Measurements from ENCODE around the gene PHACTR2. TPM values are rescaled to one million over a fixed set of nuclear protein-coding genes. Genes with fewer than 3 reads are reported as not detected.

The PHACTR2 gene
- polyA plus RNA-seq, 1 donor: 28.1 TPM

GRCh38 chr6:143762126-143762525 lies 84.4 kb downstream of the PHACTR2 start:
- Histone ChIP-seq H3K36me3 (ENCODE audit: control insufficient read depth, insufficient read depth, low read length) (peaks cover 47% of the 10 kb centered on the region), H3K9me3 (ENCODE audit: control insufficient read depth, low read depth, low read length) (no peaks in the 10 kb centered on the region), H3K4me3 (ENCODE audit: low read length) (no peak overlapping the region), H3K27ac (ENCODE audit: low read length) (no peak overlapping the region), H3K4me1 (ENCODE audit: control insufficient read depth, insufficient read depth, low read length) (no peaks in the 10 kb centered on the region), H3K27me3 (ENCODE audit: control insufficient read depth, insufficient read depth, low read length) (no peaks in the 10 kb centered on the region)
- no peak for DNase-seq
- 90% methylated on average over 2 of the region's 3 CpGs for WGBS (ENCODE audit: insufficient coverage, low lambda C conversion rate)

GRCh38 chr6:143765422-143766184 lies 87.8 kb downstream of the PHACTR2 start:
- Histone ChIP-seq H3K27me3 (ENCODE audit: control insufficient read depth, insufficient read depth, low read length) (no peaks in the 10 kb centered on the region), H3K9me3 (ENCODE audit: control insufficient read depth, low read depth, low read length) (no peaks in the 10 kb centered on the region), H3K36me3 (ENCODE audit: control insufficient read depth, insufficient read depth, low read length) (peaks cover 45% of the 10 kb centered on the region), H3K4me3 (ENCODE audit: low read length) (no peak overlapping the region), H3K27ac (ENCODE audit: low read length) (no peak overlapping the region), H3K4me1 (ENCODE audit: control insufficient read depth, insufficient read depth, low read length) (no peaks in the 10 kb centered on the region)
- WGBS (ENCODE audit: insufficient coverage, low lambda C conversion rate): 80% methylated on average over 1 of the region's 8 CpGs
- DNase-seq: no peak

- no peaks in the 10 kb centered on the region for H3K27me3 ChIP-seq (ENCODE audit: control insufficient read depth, insufficient read depth, low read length)
- no peaks in the 10 kb centered on the region for H3K4me1 ChIP-seq (ENCODE audit: control insufficient read depth, insufficient read depth, low read length)
- H3K9me3 ChIP-seq (ENCODE audit: control insufficient read depth, low read depth, low read length): no peaks in the 10 kb centered on the region
- no peak for DNase-seq
- H3K36me3 ChIP-seq (ENCODE audit: control insufficient read depth, insufficient read depth, low read length): peaks cover 43% of the 10 kb centered on the region
- WGBS (ENCODE audit: insufficient coverage, low lambda C conversion rate): 100% methylated on average over 1 of the region's 1 CpG
- H3K27ac ChIP-seq (ENCODE audit: low read length): no peak overlapping the region
- H3K4me3 ChIP-seq (ENCODE audit: low read length): no peak overlapping the region
These were observed 88.4 kb downstream of the PHACTR2 start for GRCh38 chr6:143766185-143766553.

GRCh38 chr6:143767433-143767832 lies 89.7 kb downstream of the PHACTR2 start:
- Histone ChIP-seq H3K27ac (ENCODE audit: low read length) (no peak overlapping the region), H3K9me3 (ENCODE audit: control insufficient read depth, low read depth, low read length) (no peaks in the 10 kb centered on the region), H3K4me3 (ENCODE audit: low read length) (no peak overlapping the region), H3K4me1 (ENCODE audit: control insufficient read depth, insufficient read depth, low read length) (no peaks in the 10 kb centered on the region), H3K27me3 (ENCODE audit: control insufficient read depth, insufficient read depth, low read length) (no peaks in the 10 kb centered on the region), H3K36me3 (ENCODE audit: control insufficient read depth, insufficient read depth, low read length) (peaks cover 49% of the 10 kb centered on the region)
- no CpG with 5 or more reads among the region's 2 CpGs for WGBS (ENCODE audit: insufficient coverage, low lambda C conversion rate)
- DNase-seq: no peak

- Histone ChIP-seq H3K36me3 (ENCODE audit: control insufficient read depth, insufficient read depth, low read length) (peaks cover 58% of the 10 kb centered on the region), H3K27me3 (ENCODE audit: control insufficient read depth, insufficient read depth, low read length) (no peaks in the 10 kb centered on the region), H3K4me1 (ENCODE audit: control insufficient read depth, insufficient read depth, low read length) (no peaks in the 10 kb centered on the region), H3K9me3 (ENCODE audit: control insufficient read depth, low read depth, low read length) (no peaks in the 10 kb centered on the region), H3K4me3 (ENCODE audit: low read length) (no peak overlapping the region), H3K27ac (ENCODE audit: low read length) (peak overlapping the region; percentile 25)
- no CpG with 5 or more reads among the region's 16 CpGs for WGBS (ENCODE audit: insufficient coverage, low lambda C conversion rate)
- DNase-seq: no peak
These were observed 94.6 kb downstream of the PHACTR2 start for GRCh38 chr6:143772116-143773086.

- DNase-seq: no peak
- H3K9me3 ChIP-seq (ENCODE audit: control insufficient read depth, low read depth, low read length): no peaks in the 10 kb centered on the region
- H3K27me3 ChIP-seq (ENCODE audit: control insufficient read depth, insufficient read depth, low read length): no peaks in the 10 kb centered on the region
- H3K36me3 ChIP-seq (ENCODE audit: control insufficient read depth, insufficient read depth, low read length): peaks cover 57% of the 10 kb centered on the region
- no peak overlapping the region for H3K27ac ChIP-seq (ENCODE audit: low read length)
- H3K4me1 ChIP-seq (ENCODE audit: control insufficient read depth, insufficient read depth, low read length): no peaks in the 10 kb centered on the region
- no peak overlapping the region for H3K4me3 ChIP-seq (ENCODE audit: low read length)
- WGBS (ENCODE audit: insufficient coverage, low lambda C conversion rate): 70% methylated on average over 2 of the region's 5 CpGs
These were observed 95.9 kb downstream of the PHACTR2 start for GRCh38 chr6:143773506-143774150.

- Histone ChIP-seq H3K27ac (ENCODE audit: low read length) (no peak overlapping the region), H3K36me3 (ENCODE audit: control insufficient read depth, insufficient read depth, low read length) (peaks cover 54% of the 10 kb centered on the region), H3K4me3 (ENCODE audit: low read length) (no peak overlapping the region), H3K4me1 (ENCODE audit: control insufficient read depth, insufficient read depth, low read length) (no peaks in the 10 kb centered on the region), H3K27me3 (ENCODE audit: control insufficient read depth, insufficient read depth, low read length) (no peaks in the 10 kb centered on the region), H3K9me3 (ENCODE audit: control insufficient read depth, low read depth, low read length) (no peaks in the 10 kb centered on the region)
- 100% methylated on average over 1 of the region's 2 CpGs for WGBS (ENCODE audit: insufficient coverage, low lambda C conversion rate)
- DNase-seq: no peak
These were observed 96.6 kb downstream of the PHACTR2 start for GRCh38 chr6:143774347-143774746.

GRCh38 chr6:143775336-143775735 lies 97.6 kb downstream of the PHACTR2 start:
- H3K4me3 ChIP-seq (ENCODE audit: low read length): no peak overlapping the region
- H3K27ac ChIP-seq (ENCODE audit: low read length): no peak overlapping the region
- H3K36me3 ChIP-seq (ENCODE audit: control insufficient read depth, insufficient read depth, low read length): peaks cover 51% of the 10 kb centered on the region
- H3K27me3 ChIP-seq (ENCODE audit: control insufficient read depth, insufficient read depth, low read length): no peaks in the 10 kb centered on the region
- H3K4me1 ChIP-seq (ENCODE audit: control insufficient read depth, insufficient read depth, low read length): no peaks in the 10 kb centered on the region
- H3K9me3 ChIP-seq (ENCODE audit: control insufficient read depth, low read depth, low read length): no peaks in the 10 kb centered on the region
- no CpG with 5 or more reads among the region's 6 CpGs for whole genome bisulfite sequencing (ENCODE audit: insufficient coverage, low lambda C conversion rate)
- DNase-seq: no peak

- Histone ChIP-seq H3K4me3 (ENCODE audit: low read length) (no peak overlapping the region), H3K27me3 (ENCODE audit: control insufficient read depth, insufficient read depth, low read length) (no peaks in the 10 kb centered on the region), H3K4me1 (ENCODE audit: control insufficient read depth, insufficient read depth, low read length) (no peaks in the 10 kb centered on the region), H3K9me3 (ENCODE audit: control insufficient read depth, low read depth, low read length) (no peaks in the 10 kb centered on the region), H3K36me3 (ENCODE audit: control insufficient read depth, insufficient read depth, low read length) (peaks cover 41% of the 10 kb centered on the region), H3K27ac (ENCODE audit: low read length) (no peak overlapping the region)
- 100% methylated on average over 1 of the region's 2 CpGs for WGBS (ENCODE audit: insufficient coverage, low lambda C conversion rate)
- no peak for DNase-seq
These were observed 101.2 kb downstream of the PHACTR2 start for GRCh38 chr6:143778926-143779325.

- peaks cover 7% of the 10 kb centered on the region for H3K9me3 ChIP-seq (ENCODE audit: control insufficient read depth, low read depth, low read length)
- no peak overlapping the region for H3K4me3 ChIP-seq (ENCODE audit: low read length)
- no peaks in the 10 kb centered on the region for H3K27me3 ChIP-seq (ENCODE audit: control insufficient read depth, insufficient read depth, low read length)
- peaks cover 40% of the 10 kb centered on the region for H3K36me3 ChIP-seq (ENCODE audit: control insufficient read depth, insufficient read depth, low read length)
- H3K27ac ChIP-seq (ENCODE audit: low read length): no peak overlapping the region
- DNase-seq: peak in 1 of 2 donors; percentile 50
- no peaks in the 10 kb centered on the region for H3K4me1 ChIP-seq (ENCODE audit: control insufficient read depth, insufficient read depth, low read length)
- WGBS (ENCODE audit: insufficient coverage, low lambda C conversion rate): 28% methylated on average over 2 of the region's 5 CpGs
These were observed 104.7 kb downstream of the PHACTR2 start for GRCh38 chr6:143782481-143782880.

All from large intestine (tissue), 3 donors.